HG02973 (cell line): ENCODE results near the gene POLG2.
A peak's percentile ranks its signal among the peaks of the same experiment; 100 is the strongest.
"Not testable (repeated sequence)": the region's sequence is repeated elsewhere in the genome, so short reads cannot be mapped to it uniquely, and the experiment has no call there.

Experiments
- ATAC-seq: cut with Tn5 transposase; IDR thresholded peaks from one replicate; pipeline ENCODE4 v1.9.1; 2021; ENCODE audit warnings: moderate library complexity; ENCODE audit not compliant: unreplicated experiment

The POLG2 gene

DNA sequence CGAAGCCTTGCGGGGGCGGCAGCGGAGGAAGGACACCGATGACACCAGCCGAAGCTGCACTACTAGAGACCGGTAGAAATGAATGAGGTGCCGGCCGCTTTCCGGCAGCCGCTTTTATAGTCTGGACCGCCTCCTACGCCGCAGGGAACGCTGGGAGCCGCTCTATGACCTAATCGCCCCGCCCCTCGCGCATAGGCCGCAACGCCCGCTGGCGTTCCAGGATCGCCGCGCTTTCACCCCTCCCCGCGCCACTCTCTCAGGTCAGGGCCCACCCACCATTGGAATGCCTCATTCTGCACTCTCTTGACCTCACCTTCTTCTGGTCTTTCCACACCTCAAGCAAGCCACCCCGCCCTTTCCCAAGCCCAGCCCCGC is 9.3 kb upstream of the POLG2 start, which contains the start of gene DDX5:
Gene DDX5, minus strand, starts transcription at position 89 of the 375 bp plus-strand sequence. CDS start 170 bp downstream, outside the sequence.
- ATAC-seq = peak; percentile 55

DNA sequence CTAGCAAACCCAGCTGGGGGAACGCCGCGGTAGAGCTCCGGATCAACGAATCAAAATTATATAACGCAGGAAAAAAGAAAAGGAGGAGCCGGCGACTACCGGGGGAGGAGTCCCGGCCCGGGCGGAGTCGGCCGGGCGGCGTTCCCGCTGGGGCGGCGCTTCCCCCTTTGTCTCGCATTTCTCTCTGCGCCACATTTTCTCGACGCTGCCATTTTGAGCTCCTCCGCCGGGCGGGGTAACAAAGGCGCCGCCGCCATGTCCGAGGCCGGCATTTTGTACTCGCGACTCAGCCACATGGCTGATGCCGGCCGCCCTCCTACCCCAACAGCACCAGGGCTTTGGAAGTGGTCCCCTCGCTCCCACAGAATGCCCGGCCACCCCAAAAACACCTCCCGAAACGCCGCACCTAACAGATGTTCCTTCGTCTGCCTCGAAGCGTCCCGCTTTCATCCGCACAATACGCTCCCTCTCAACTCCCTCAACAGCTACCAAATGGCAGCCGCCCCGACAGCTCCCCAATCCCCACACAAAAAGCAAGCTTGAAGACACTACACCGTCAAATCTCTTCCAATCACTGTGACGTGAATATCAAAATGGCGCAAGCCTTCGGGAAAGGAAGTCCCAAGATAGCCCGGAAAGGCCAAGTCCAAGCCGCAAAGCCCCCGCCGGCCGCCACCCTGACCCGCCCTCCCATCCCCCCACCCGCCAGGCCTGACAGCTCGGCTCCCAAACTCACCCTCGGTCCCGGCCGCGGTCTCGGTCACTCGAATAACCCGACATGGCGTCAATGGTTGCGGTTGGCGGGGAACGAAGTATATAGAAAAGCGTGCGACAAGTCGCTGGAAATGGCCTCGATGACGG is 8.7 kb upstream of the POLG2 start:
- ATAC-seq = no peak

DNA sequence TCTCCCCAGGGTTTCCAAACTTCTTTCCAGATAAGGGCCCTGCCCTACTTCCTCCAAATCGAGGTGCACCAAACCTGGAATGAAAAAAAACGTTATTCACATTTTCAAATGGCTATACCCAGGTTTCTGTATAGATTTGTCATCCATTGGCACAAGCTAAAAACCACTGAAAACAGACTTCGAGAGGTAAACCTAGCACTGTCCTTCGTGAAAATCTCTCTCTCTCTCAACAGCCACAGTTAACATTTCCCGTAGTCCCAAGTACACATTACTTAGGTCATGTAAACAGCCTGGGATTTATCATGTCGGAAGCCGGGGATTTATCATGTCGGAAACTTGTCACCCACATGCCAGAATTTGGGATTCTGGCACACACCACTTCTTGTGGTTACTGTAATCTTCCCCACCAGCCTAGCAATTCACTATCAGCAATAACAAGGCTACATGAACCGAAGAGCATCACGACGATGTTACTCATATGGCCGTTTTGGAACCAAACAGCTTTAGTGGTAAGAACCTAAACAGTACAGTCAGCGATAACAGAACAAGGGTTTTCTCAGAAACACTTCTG is 8.0 kb upstream of the POLG2 start:
- no peak for ATAC-seq

DNA sequence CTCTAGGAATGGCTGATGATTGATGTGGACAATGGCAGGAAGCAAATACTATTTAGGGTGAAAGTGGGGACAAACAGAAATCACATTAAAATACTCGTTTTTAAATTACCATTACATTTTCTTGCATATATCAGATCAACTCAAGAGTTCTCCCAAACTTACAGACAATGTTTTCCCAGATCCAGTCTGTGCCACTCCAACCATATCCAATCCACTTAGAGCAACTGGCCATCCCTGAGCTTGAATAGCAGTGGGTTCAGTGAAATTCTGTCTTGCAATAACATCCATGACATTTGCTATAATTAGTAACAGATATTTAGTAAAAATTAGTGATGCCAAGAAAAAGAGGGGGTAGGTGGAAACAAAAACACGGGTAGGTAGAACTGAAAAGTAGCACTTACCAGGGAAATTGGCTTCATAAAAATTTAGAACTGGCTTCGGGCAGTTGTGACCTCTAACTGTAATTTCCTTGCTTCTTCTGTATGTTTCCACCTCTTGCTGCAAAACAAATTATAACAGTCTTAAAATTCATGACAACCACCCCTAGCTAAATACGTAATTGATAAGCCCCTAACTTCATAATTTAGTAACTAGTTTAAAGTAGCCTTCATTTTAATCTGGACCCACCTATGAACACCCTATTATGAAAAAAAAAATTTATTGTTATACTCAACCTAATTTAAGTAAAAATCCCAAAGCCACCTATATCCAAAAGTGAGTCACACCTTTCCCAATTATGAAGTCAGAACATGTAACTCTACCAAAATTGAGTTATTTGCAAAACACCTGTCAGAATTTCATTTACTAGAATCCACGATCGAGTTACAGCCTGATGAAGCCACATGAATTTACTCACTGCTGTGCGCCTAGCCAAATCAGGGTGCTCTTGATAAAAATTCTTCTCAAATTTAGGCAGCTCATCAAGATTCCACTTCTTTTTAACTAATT is 7.2 kb upstream of the POLG2 start:
- no peak for ATAC-seq

DNA sequence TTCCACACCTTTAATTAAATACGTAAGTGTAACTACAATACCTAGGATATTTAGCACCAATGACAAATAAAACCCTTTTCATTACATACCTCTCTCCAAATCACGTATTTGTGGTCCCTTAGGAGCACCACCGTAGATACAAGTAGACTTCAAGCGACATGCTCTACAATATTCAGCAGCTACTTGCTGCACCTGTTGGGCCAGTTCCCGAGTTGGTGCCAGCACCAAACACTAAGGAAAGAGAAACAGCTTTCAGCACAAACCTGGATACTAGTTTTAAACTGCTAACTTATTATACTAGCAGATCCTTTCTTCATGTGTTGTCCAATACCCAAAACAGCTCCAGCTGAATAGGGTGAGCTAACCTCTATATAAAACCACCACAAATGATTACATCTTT is 6.5 kb upstream of the POLG2 start:
- ATAC-seq = no peak

DNA sequence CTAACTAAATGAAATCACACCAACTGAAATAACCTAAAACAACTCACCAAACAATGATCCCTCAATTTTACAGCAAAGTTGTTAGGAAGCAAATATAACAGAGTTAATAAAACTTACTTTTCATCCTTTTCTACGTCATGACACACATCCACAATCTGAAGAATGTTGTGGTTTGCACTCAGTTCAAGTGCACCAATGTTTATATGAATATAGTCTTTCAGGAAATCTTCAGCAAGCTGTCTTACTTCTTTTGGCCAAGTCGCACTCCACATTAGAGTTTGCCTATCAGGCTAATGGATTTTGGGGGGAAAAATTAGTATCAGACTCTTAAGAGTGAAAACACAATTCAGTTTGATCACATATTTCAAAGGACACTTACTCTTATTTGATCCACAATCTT is 6.0 kb upstream of the POLG2 start:
- no peak for ATAC-seq

DNA sequence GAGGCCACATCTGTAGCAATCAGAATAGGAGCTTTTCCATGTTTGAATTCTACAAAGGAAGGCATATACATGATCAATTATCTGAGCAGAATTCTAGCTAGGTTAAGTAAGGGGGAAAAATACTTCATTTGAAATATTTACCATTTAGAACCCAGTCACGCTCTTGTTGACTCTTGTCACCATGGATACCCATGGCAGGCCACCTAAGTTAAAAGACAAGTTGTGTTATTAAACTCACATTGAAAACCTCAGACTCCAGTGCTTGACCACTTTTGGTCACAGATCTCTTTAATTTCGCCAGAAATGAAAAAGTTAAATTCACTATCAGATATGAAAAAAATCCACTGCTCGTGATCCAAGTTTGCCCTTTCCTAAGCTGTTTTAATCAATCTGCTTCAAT is 5.2 kb upstream of the POLG2 start:
- no peak for ATAC-seq

DNA sequence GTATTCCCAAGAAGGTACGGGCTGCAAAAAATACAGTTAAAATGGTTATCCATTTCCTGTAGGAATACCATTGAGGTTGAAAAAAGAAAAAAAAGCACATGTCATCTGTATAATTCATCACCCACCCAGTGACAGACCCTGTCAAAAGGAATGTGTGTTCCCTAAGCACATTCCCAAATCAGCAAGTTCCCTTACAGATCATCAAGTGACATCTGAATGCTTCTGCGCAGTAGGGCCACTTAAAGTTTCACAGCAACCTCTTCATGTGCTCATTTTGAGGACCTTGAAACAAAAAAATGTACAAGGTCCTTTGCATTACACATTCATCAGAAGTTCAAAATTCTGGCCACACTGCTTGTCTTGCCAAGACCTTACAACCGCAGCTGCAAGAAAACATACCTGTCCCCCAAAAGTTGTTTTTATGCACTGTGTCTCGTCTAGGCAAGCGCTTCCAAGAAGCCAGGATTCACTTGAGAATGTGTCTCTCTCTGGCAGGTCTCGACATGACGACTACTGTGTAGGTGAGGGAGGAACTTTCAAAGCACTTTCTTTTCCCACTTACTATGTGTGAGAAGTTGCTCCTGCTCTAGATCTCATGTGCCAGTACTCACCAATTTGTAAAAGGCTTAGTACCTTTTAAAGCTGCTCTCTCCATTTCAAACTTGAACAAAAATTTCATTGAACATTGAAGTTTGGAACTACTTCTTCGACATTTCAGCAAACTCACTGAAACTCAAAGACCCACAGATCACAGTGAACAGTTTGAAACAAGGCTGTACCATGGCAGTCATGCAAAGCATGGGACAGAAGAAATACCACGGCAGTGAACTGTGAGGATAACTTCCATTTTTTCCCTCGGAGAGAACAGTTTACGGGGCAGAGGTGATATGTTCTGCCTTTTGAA is 4.3 kb upstream of the POLG2 start:
- ATAC-seq = no peak

DNA sequence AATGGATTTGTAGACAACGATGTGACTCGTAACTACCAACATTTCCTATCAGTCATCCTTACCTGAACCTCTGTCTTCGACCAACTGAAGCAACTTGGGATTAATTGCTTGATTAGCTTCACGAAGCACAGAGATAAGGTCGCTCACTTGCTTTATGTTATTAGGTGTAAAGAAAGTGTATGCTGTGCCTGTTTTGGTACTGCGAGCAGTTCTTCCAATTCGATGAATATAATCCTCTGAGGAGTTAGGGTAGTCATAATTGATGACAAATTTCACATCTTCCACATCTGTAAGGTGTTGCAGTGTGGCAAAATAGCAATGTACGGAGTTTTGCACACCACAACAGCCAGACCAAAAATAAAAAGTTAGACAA is 3.6 kb upstream of the POLG2 start:
- ATAC-seq = no peak

DNA sequence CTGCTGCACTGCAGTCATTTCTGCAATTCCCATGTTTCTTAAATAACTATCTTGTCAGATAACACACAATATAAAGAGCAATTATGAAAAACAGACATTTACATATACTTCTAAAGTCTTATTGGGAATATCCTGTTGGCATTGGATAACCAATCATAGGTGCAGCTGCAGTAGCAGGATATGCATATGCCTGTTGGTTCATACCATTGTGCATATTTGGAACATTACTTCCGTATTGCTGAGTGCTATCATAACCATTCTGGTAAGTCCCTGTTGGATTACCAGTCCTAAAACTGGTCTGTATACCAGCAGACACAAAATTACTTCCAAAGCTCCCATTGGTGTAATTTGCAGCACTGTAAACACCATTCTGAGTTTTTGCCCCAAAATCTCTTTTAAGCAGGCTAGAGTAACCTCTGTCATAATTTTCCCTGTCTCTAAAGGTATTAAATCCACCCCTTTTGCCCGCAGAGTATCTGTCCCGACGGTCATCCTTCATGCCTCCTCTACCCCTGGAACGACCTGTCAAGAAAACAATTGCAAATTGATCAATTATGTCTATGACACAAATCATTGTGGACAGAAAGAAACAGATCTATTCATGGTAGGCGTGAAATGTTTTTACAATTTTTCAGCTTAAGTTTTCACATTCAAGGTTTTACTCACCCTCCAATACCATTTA is 3.1 kb upstream of the POLG2 start:
- ATAC-seq = no peak

DNA sequence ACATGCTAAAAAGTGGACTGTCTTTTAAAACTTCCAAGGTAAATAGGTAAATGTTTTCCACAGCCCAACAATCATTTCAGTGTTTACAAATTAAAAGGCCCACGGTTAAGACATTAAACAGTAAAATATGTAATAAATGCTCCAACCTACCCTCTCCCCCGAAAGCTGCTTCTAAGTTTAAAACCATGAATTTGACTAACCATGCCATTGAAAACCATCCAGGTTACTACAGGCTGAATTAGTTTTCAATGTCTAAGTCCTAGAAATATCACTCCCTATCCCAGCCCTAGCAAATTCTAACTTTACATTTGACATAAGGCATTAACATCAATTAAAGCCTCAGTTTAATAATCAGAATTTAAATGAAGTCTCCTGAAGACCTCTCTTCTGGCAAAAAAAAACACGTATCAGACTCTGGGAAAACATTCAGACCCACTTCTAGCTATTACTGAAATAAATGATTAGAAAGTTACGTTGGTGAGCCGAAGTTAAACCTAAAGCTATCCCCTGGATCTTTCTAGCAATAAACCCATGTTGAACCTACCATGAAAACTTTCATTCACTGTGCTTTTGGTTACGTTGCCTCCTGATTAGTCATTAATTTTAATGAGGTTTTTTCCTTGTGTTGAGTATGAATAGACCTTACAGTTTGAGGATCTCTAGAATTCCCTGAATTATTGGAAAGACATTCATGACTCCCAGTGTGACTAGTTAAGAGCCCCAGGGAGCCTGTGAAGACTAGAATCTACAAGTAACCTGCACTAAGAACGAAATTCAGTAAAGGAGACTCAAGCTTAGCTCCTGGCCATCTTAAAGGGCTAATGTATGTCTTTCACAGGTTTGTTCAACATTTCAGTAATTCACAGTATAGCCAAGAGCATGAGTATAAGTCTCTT is 1.7 kb upstream of the POLG2 start:
- no peak for ATAC-seq

DNA sequence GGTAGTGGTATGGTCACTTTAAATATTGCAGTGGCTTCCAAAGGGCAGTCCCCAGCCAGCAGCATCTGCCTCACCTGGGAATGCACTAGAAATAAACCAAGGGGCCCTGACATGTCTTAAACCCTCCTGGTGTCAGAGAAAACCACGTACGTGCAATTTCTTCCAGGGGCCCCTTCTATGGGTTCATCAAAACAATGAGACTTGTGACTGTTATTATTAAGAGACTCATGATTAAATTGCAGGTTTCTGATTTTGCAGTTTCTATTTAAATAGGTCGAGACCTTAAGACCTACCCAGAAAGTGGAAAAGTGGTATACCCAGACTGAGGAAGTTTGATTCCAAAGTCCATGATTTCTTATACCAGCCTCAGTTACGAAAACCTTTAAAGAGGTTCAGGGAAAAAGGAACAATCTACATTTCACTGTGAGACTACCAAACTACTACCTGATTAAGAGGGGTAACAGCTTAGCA is 746 bp upstream of the POLG2 start:
- ATAC-seq = no peak

DNA sequence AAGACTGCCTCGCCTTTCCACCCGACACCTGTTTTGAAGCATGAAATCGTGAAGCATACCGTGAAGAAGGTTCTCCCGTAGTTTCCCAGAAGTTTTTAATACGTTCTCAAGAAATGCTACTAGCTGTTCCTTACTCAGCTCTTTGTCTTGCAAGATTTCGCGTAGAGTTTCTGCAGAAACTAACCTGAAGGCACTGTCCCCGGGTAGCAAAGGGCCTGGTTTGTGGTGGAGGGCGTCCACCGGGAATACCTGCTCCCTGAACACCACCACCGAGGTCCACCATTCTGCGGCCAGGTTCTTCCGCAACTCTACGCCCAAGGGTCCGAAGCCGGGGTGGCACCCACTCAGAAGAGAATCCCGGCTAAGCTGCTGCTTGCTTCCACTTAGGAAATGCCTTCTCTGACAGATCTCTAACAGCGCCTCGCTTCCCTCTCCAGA is 487 bp downstream of the POLG2 start:
- ATAC-seq = no peak

DNA sequence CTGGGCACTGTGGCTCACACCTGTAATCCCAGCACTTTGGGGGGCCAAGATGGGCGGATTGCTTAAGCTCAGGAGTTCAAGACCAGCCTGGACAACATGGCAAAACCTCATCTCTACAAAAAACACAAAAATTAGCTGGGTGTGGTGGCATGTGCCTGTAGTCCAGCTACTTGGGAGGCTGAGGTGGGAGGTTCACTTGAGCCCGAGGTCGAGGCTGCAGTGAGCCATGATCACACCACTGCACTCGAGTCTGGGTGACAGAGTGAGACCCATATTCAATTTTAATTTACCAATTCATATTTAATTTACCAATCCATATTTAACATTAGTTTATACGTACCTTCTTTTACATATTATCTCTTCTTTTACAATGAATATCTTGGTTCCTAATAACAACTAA is 1.6 kb downstream of the POLG2 start:
- not testable (repeated sequence) for ATAC-seq

DNA sequence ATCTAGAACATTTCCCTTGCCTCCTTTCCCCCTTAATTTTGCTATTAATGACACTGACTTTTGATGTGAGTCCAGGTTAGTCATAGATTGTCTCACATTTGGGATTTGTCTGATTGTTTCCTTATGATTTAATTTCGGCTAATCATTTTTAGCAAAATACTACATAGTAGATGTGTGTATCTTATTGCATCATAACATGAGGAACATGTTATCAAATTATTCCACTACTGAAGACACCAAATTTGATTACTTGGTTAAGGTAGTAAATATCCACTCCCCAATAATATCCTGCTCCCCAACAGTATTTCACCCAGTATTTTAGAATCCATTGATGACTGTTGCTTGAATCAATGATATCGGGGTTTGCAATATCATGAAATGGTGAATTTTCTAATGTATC is 2.7 kb downstream of the POLG2 start:
- no peak for ATAC-seq

DNA sequence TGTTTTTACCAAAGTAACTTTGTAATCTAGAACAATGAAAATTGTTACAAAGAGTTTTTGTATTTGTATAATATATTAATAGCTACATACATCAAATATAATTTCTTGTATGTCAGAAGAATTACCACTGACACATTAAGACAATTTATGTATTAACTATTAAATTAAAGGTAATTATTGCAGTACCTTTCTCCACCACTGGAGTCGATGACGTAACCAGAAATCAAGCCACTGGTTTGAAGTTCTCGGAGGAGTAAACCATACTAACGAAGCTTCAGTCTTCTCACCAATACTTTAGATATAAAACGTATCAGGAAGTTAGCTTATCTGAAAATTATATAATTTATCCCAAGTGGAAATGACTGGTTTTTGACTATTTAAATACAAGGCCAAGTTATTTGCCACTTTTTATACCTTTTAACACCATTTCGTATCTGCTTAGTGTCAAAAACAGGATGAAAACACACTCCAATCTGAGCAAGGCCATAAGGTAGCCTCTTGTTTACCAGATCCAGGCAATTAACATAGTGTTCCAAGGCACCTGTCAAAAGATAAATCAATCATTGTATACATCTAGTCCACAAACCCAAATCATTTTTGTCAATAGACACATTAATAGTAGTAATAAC is 4.3 kb downstream of the POLG2 start:
- ATAC-seq = no peak

DNA sequence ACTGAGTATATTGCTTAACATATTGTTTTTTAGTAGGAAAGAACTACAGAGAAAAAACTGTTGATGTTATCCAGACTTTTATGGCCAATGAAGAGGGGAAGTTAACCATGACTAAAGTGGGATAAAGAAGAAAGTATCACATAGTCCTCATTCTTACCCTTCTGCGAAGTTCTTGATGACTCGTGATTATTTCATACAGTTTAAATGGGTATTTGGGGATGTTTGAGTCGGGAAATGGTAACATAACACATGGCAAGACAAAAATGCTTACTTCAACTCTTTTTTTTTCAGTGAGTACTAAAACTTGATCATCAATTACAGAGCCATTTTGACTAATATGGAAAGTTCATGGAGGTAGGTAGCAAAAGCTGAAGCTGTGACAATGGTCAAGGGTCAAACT is 4.9 kb downstream of the POLG2 start:
- no peak for ATAC-seq
